H1 (cell line): ENCODE data around the gene TXNIP. TPM values are rescaled to one million over a fixed set of nuclear protein-coding genes. Genes with fewer than 3 reads are reported as not detected.

Experiments
- CHD7 ChIP-seq: fragments of 300-600 bp; sonication (generic); IDR thresholded peaks from 2 replicates; pipeline ENCODE4 v1.7.1; 2012; ENCODE audit warnings: low read length, moderate library complexity, mild to moderate bottlenecking, inconsistent platforms; ENCODE audit not compliant: insufficient replicate concordance
- polyA plus RNA-seq, 7 experiments: library from polyadenylated mRNA; depleted of rRNA in 3 of 7; stranded (reverse) in 5 of 7; unstranded in 2 of 7; fragments of >200 nt in 5 of 7; fragments of 200-250 nt in 2 of 7; gene quantifications; 1 replicate in 5 of 7; 2 replicates in 1 of 7; 4 replicates in 1 of 7; pipeline versions ENCODE4 v1.2.1 to v1.2.3, GENCODE V29; 2011 to 2013; ENCODE audit warnings: missing spikeins in 2 of 7, mixed read lengths in 2 of 7
- total RNA-seq: library from RNA; stranded (reverse); fragmentation: NEBNext Ultra II Directional; extraction: Animal tissue kit (Norgen Biotek cat#: 25700); gene quantifications from 2 replicates; pipeline ENCODE4 v1.2.1, GENCODE V29; 2021

TXNIP gene
- total and polyA plus RNA-seq, 2 of the 8 experiments (the other 6 are each of a cell fraction or from before 2014, with no cell fraction given) = 12.3 to 56.8 TPM

GRCh38 chr1:146019231-146020057 lies 23.1 kb upstream of the TXNIP start (continued):
- no peak for TF ChIP-seq CHD7
